AG04450 (cell line): ENCODE measurements around the gene CCDC141. TPM values are rescaled to one million over a fixed set of nuclear protein-coding genes. Genes with fewer than 3 reads are reported as not detected.
"Not testable (repeated sequence)": the region's sequence is repeated elsewhere in the genome, so short reads cannot be mapped to it uniquely, and the experiment has no call there.

Experiments used
- CTCF ChIA-PET: fragments of 300-600, 350-600 bp; formaldehyde crosslinking; extraction: SDS; loops from one replicate; lab custom pipeline; 2022; ENCODE audit warnings: antibody characterized with exemption, inconsistent platforms; lab: Charles Lee
- POLR2A ChIA-PET: fragments of 350-600 bp; formaldehyde crosslinking; extraction: SDS; loops from one replicate; lab custom pipeline; 2021; ENCODE audit warnings: antibody characterized with exemption, inconsistent platforms; lab: Yijun Ruan, JAX
- DNase-seq: peaks from one replicate; pipeline ENCODE4 v3.0.0-alpha.2; 2011; ENCODE audit warnings: low read depth, low spot score
- H3K27ac ChIP-seq: one replicate; pipeline ENCODE4 v1.5.1; 2012; ENCODE audit warnings: low read depth, low read length, control low read depth
- H3K27me3 ChIP-seq: one replicate; pipeline ENCODE4 v1.6.0; 2012; ENCODE audit warnings: low read length; ENCODE audit not compliant: control insufficient read depth, insufficient read depth
- H3K4me3 ChIP-seq: 2 replicates; pipeline ENCODE4 v1.5.1; 2011; ENCODE audit warnings: mild to moderate bottlenecking, low read depth, low read length, control low read depth
- H3K9me3 ChIP-seq: 2 replicates; pipeline ENCODE4 v1.5.1; 2012; ENCODE audit warnings: low read length; ENCODE audit not compliant: control insufficient read depth, insufficient read depth
- CTCF ChIP-seq: IDR thresholded peaks from 2 replicates; pipeline ENCODE4 v1.5.1; 2011; ENCODE audit warnings: low read depth, low read length, control low read depth, inconsistent platforms
- polyA plus RNA-seq: library from polyadenylated mRNA; depleted of rRNA; stranded (reverse); fragments of >200 nt; gene quantifications from 2 replicates; pipeline ENCODE4 v1.2.3, GENCODE V29; 2011

CCDC141 gene
- polyA plus RNA-seq, 1 experiment = not detected

- ChIA-PET CTCF (no interaction called here), POLR2A (no interaction called here)
- Histone ChIP-seq H3K9me3 (peaks cover 4% of the 10 kb centered on the region; the same call in 1 of the 2 replicates), H3K27ac (no peak overlapping the region), H3K4me3 (no peak overlapping the region), H3K27me3 (no peaks in the 10 kb centered on the region)
- no peak for TF ChIP-seq CTCF
- no peak for DNase-seq
Observed at GRCh38 chr2:179069685-179070084, 19.7 kb upstream of the CCDC141 start.

- Histone ChIP-seq H3K4me3 (no peak overlapping the region), H3K9me3 (peaks cover 4% of the 10 kb centered on the region; the same call in 1 of the 2 replicates), H3K27me3 (no peaks in the 10 kb centered on the region), H3K27ac (no peak overlapping the region)
- ChIA-PET POLR2A (no interaction called here), CTCF (no interaction called here)
- no peak for TF ChIP-seq CTCF
- no peak for DNase-seq
Observed at GRCh38 chr2:179068991-179069643, 19.2 kb upstream of the CCDC141 start.

- no peak for DNase-seq
- Histone ChIP-seq H3K4me3 (no peak overlapping the region), H3K9me3 (no peaks in the 10 kb centered on the region), H3K27me3 (no peaks in the 10 kb centered on the region), H3K27ac (no peak overlapping the region)
- no peak for TF ChIP-seq CTCF
- POLR2A ChIA-PET = no interaction called here
- CTCF ChIA-PET = no interaction called here
Observed at GRCh38 chr2:179059026-179059700, 9.2 kb upstream of the CCDC141 start.

GRCh38 chr2:179057737-179058136, 7.8 kb upstream of the CCDC141 start:
- Histone ChIP-seq H3K27me3 (no peaks in the 10 kb centered on the region), H3K27ac (no peak overlapping the region), H3K9me3 (no peaks in the 10 kb centered on the region), H3K4me3 (no peak overlapping the region)
- POLR2A ChIA-PET = no interaction called here
- no peak for TF ChIP-seq CTCF
- no peak for DNase-seq
- CTCF ChIA-PET = interaction anchor here (0.7 kb wide), 1 partner anchor 1087 kb away, joined by 3 read pairs; no protein-coding TSS in a partner anchor

GRCh38 chr2:179053568-179053967, 3.6 kb upstream of the CCDC141 start:
- DNase-seq, H3K27me3 ChIP-seq, POLR2A ChIA-PET, H3K4me3 ChIP-seq, H3K9me3 ChIP-seq, CTCF ChIA-PET, H3K27ac ChIP-seq: not testable (repeated sequence)
